Keratinocyte (primary cell): ENCODE results near the gene DPP9. TPM values are rescaled to one million over a fixed set of nuclear protein-coding genes. Genes with fewer than 3 reads are reported as not detected.

ENCODE experiments used
- DNase-seq: peaks from one replicate; pipeline ENCODE4 v3.0.0-alpha.2; 2011; ENCODE audit warnings: low read depth, missing footprints, low spot score
- FAIRE-seq: peaks from 2 replicates; lab custom pipeline; 2011; peaks lifted over from hg19 to GRCh38; lab: Jason Lieb, UNC
- H2AFZ ChIP-seq: 2 replicates; pipeline ENCODE4 v1.6.0; 2012; ENCODE audit warnings: low read length, control low read depth, inconsistent platforms; ENCODE audit not compliant: control insufficient read depth
- H3K27ac ChIP-seq: 2 replicates; pipeline ENCODE4 v1.5.1; 2011; ENCODE audit warnings: low read length; ENCODE audit not compliant: control insufficient read depth, insufficient read depth
- H3K27me3 ChIP-seq: 3 replicates; pipeline ENCODE4 v1.6.0; 2011; ENCODE audit warnings: low read length; ENCODE audit not compliant: control insufficient read depth, insufficient read depth; ENCODE audit errors: extremely low read depth
- H3K36me3 ChIP-seq, 2 experiments: 2 replicates in 1 of 2; 3 replicates in 1 of 2; pipeline ENCODE4 v1.5.1; 2011; ENCODE audit warnings: low read length in 2 of 2, mild to moderate bottlenecking in 1 of 2; ENCODE audit not compliant: control insufficient read depth in 2 of 2, insufficient read depth in 2 of 2; ENCODE audit errors: extremely low read depth in 1 of 2
- H3K4me1 ChIP-seq: 3 replicates; pipeline ENCODE4 v1.5.1; 2011; ENCODE audit warnings: low read length; ENCODE audit not compliant: control insufficient read depth, insufficient read depth; ENCODE audit errors: extremely low read depth
- H3K4me2 ChIP-seq: 3 replicates; pipeline ENCODE4 v1.6.0; 2011; ENCODE audit warnings: low read depth, low read length; ENCODE audit not compliant: control insufficient read depth, insufficient read depth; ENCODE audit errors: extremely low read depth
- H3K4me3 ChIP-seq, 3 experiments: fragments of 200-600 bp in 1 of 3; sonication (generic) in 1 of 3; 2 replicates in 2 of 3; 3 replicates in 1 of 3; pipeline ENCODE4 v1.5.1; 2011 to 2016; ENCODE audit warnings: low read length in 3 of 3, mild to moderate bottlenecking in 3 of 3, control low read depth in 2 of 3, inconsistent platforms in 1 of 3, low read depth in 1 of 3, mixed read lengths in 1 of 3, mixed run types in 1 of 3, moderate library complexity in 1 of 3; ENCODE audit not compliant: control insufficient read depth in 2 of 3, insufficient read depth in 2 of 3; ENCODE audit errors: extremely low read depth in 1 of 3
- H3K79me2 ChIP-seq: 2 replicates; pipeline ENCODE4 v1.6.0; 2012; ENCODE audit warnings: low read length; ENCODE audit not compliant: control insufficient read depth, insufficient read depth
- H3K9ac ChIP-seq: 3 replicates; pipeline ENCODE4 v1.6.0; 2011; ENCODE audit warnings: low read length; ENCODE audit not compliant: control insufficient read depth, insufficient read depth; ENCODE audit errors: extremely low read depth
- H3K9me1 ChIP-seq: 3 replicates; pipeline ENCODE4 v1.6.0; 2011; ENCODE audit warnings: low read length; ENCODE audit not compliant: control insufficient read depth, insufficient read depth; ENCODE audit errors: extremely low read depth
- H3K9me3 ChIP-seq: 2 replicates; pipeline ENCODE4 v1.5.1; 2012; ENCODE audit warnings: low read depth, low read length; ENCODE audit not compliant: control insufficient read depth
- H4K20me1 ChIP-seq: 3 replicates; pipeline ENCODE4 v1.6.0; 2011; ENCODE audit warnings: low read length; ENCODE audit not compliant: control insufficient read depth, insufficient read depth; ENCODE audit errors: extremely low read depth
- EZH2 ChIP-seq: IDR thresholded peaks from one replicate; pipeline ENCODE4 v1.6.1; 2012; ENCODE audit warnings: inconsistent platforms, mild to moderate bottlenecking, low read length, moderate library complexity
- dilution Hi-C: fragments of 300-500 bp; cut with MboI; formaldehyde crosslinking; loops from one replicate; pipeline ENCODE4 v1.7.0; 2020; ENCODE audit warnings: low sequenced_read_pairs; ENCODE audit not compliant: extremely low pct_ligation_motif_present
- polyA plus RNA-seq, 5 experiments: library from polyadenylated mRNA; depleted of rRNA in 3 of 5; stranded (reverse) in 3 of 5; stranded (forward) in 1 of 5; unstranded in 1 of 5; fragments of >200 nt; gene quantifications; 1 replicate in 1 of 5; 2 replicates in 3 of 5; 3 replicates in 1 of 5; pipeline versions ENCODE4 v1.2.1 to v1.2.3, GENCODE V29; 2011 to 2012; ENCODE audit warnings: missing spikeins in 2 of 5, low read depth in 1 of 5, low replicate concordance in 1 of 5
- TF ChIP-seq, protein P1 (sequence below), 3 experiments: IDR thresholded peaks in 1 of 3; conservative IDR thresholded peaks in 1 of 3; optimal IDR thresholded peaks in 1 of 3; 2 replicates in 2 of 3; 3 replicates in 1 of 3; pipeline versions ENCODE3 to v1.5.1; 2011; ENCODE audit warnings: low read length in 3 of 3, mild to moderate bottlenecking in 3 of 3, moderate library complexity in 2 of 3, control low read depth in 1 of 3, inconsistent platforms in 1 of 3; ENCODE audit not compliant: insufficient read depth in 2 of 3; ENCODE audit errors: extremely low read depth in 1 of 3

The DPP9 gene
- polyA plus RNA-seq, 1 donor (not counting 4 experiments of a cell fraction or from before 2014, with no cell fraction given), result 19.2 TPM

DNA sequence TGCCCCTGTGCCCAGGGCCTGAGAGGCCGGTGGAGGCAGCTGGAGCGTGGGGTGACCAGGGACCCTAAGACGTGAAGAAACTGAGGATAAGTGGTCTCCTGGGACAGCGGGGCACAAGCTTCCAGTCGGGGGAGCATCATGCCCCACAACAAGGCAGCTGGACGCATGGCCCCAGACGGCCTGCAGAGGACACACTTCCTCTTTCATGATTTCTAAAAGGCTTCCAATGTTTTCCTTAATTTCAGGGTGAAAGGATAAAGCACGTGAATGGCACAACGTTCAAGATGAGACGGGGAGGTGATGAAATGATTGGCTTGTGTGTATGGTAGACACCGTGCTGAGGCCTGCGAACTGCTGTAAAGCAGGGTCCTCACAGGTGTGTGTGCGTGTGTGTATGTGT, 33.3 kb downstream of the DPP9 start:
- dilution Hi-C loops, result no loop called here
- no peaks in the 10 kb centered on the region for H3K9me3 ChIP-seq
- no peaks in the 10 kb centered on the region for H3K27me3 ChIP-seq
- H3K9ac ChIP-seq, result no peak overlapping the region
- no peaks in the 10 kb centered on the region for H4K20me1 ChIP-seq
- no peak overlapping the region for H3K4me3 ChIP-seq
- H3K4me1 ChIP-seq, result peaks cover 22% of the 10 kb centered on the region
- no peak for FAIRE-seq
- H3K27ac ChIP-seq, result no peak overlapping the region
- H3K4me2 ChIP-seq, result no peak overlapping the region
- peaks cover 10% of the 10 kb centered on the region for H3K79me2 ChIP-seq
- H3K36me3 ChIP-seq, result peaks cover 56 to 72% of the 10 kb centered on the region in 2 experiments
- no peaks in the 10 kb centered on the region for H3K9me1 ChIP-seq
- H2AFZ ChIP-seq, result no peak overlapping the region
- no peak for TF ChIP-seq EZH2
- TF ChIP-seq, protein P1, sequence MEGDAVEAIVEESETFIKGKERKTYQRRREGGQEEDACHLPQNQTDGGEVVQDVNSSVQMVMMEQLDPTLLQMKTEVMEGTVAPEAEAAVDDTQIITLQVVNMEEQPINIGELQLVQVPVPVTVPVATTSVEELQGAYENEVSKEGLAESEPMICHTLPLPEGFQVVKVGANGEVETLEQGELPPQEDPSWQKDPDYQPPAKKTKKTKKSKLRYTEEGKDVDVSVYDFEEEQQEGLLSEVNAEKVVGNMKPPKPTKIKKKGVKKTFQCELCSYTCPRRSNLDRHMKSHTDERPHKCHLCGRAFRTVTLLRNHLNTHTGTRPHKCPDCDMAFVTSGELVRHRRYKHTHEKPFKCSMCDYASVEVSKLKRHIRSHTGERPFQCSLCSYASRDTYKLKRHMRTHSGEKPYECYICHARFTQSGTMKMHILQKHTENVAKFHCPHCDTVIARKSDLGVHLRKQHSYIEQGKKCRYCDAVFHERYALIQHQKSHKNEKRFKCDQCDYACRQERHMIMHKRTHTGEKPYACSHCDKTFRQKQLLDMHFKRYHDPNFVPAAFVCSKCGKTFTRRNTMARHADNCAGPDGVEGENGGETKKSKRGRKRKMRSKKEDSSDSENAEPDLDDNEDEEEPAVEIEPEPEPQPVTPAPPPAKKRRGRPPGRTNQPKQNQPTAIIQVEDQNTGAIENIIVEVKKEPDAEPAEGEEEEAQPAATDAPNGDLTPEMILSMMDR (optimal IDR thresholded peaks at IDR 0.05 in 1 of 3, IDR thresholded peaks at IDR 0.05 in 1 of 3, conservative IDR thresholded peaks at IDR 0.05 in 1 of 3; ENCODE audit: extremely low read depth in 1 of 3, insufficient read depth in 2 of 3, low read length in 3 of 3), result peak in 2 of 3 experiments; percentile 15 to 30
- no peak for DNase-seq

DNA sequence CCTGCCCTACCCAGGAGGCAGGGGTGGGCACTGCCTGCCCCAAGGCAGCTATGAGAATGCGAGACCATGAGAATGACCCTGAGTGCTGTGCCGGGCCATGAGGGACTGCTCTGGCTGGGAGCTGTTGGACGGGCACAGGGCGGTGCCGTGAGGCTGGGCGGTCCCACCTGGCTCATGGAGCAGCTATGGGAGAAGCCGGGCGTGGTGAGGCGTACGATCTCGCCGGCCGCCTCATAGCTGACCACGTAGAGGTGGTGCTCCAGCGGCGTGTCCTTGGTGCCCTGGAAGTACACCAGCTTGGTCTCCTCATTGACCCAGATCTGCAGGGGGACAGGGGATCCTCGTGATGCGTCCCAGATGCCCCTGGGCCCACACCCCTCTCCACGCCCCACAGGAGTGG, 34.2 kb downstream of the DPP9 start:
- no peak overlapping the region for H3K4me3 ChIP-seq
- H3K4me2 ChIP-seq, result no peak overlapping the region
- H4K20me1 ChIP-seq, result no peaks in the 10 kb centered on the region
- no peak overlapping the region for H3K27ac ChIP-seq
- DNase-seq, result no peak
- peaks cover 16% of the 10 kb centered on the region for H3K4me1 ChIP-seq
- no peak for FAIRE-seq
- no peak overlapping the region for H2AFZ ChIP-seq
- H3K9me1 ChIP-seq, result no peaks in the 10 kb centered on the region
- H3K9ac ChIP-seq, result no peak overlapping the region
- dilution Hi-C loops, result no loop called here
- TF ChIP-seq EZH2, result no peak
- TF ChIP-seq, protein P1 (optimal IDR thresholded peaks at IDR 0.05 in 1 of 3, IDR thresholded peaks at IDR 0.05 in 1 of 3, conservative IDR thresholded peaks at IDR 0.05 in 1 of 3; ENCODE audit: extremely low read depth in 1 of 3, insufficient read depth in 2 of 3, low read length in 3 of 3), result no peak
- H3K9me3 ChIP-seq, result no peaks in the 10 kb centered on the region
- H3K27me3 ChIP-seq, result no peaks in the 10 kb centered on the region
- peaks cover 64 to 73% of the 10 kb centered on the region in 2 experiments for H3K36me3 ChIP-seq
- peaks cover 10% of the 10 kb centered on the region for H3K79me2 ChIP-seq
